Natural killer cell (primary cell): ENCODE results near the gene RIPOR1. TPM values are rescaled to one million over a fixed set of nuclear protein-coding genes. Genes with fewer than 3 reads are reported as not detected.
"Not testable (repeated sequence)": the region's sequence is repeated elsewhere in the genome, so short reads cannot be mapped to it uniquely, and the experiment has no call there.

Experiments
- ATAC-seq, 3 donors: fragments of 150-1000 bp in 2 of 3; fragments of 200-7000 bp in 1 of 3; cut with Tn5 transposase; 1 replicate in 1 of 3; 2 replicates in 2 of 3; pipeline ENCODE4 v1.10.0; 2021; ENCODE audit warnings: mild to moderate bottlenecking in 2 of 3, moderate library complexity in 2 of 3
- DNase-seq, 2 donors: peaks; one replicate each; pipeline versions ENCODE4 v3.0.0 to v3.0.0-alpha.2; 2013 to 2021; ENCODE audit warnings: mixed read lengths in 1 of 2
- H3K27ac ChIP-seq: one replicate; pipeline ENCODE4 v1.5.1; 2013; ENCODE audit warnings: mild to moderate bottlenecking, low read length
- H3K27me3 ChIP-seq: one replicate; pipeline ENCODE4 v1.6.1; 2013; ENCODE audit warnings: low read length; ENCODE audit not compliant: control insufficient read depth, insufficient read depth
- H3K36me3 ChIP-seq: one replicate; pipeline ENCODE4 v1.6.1; 2013; ENCODE audit warnings: low read length; ENCODE audit not compliant: control insufficient read depth, insufficient read depth
- H3K4me1 ChIP-seq: one replicate; pipeline ENCODE4 v1.6.1; 2013; ENCODE audit warnings: low read length; ENCODE audit not compliant: control insufficient read depth, insufficient read depth
- H3K4me3 ChIP-seq: one replicate; pipeline ENCODE4 v1.5.1; 2013; ENCODE audit warnings: low read length
- H3K9me3 ChIP-seq: one replicate; pipeline ENCODE4 v1.6.1; 2013; ENCODE audit warnings: low read length; ENCODE audit not compliant: control insufficient read depth, insufficient read depth
- H3K27ac Mint-ChIP-seq, 2 donors: one replicate each; pipeline ENCODE4 v1.8.0; 2022; ENCODE audit warnings: mild to moderate bottlenecking in 2 of 2, mixed read lengths in 2 of 2, moderate library complexity in 1 of 2
- H3K27me3 Mint-ChIP-seq, 2 donors: one replicate each; pipeline ENCODE4 v1.8.0; 2022; ENCODE audit warnings: low read depth in 2 of 2, mixed read lengths in 2 of 2
- H3K36me3 Mint-ChIP-seq: one replicate; pipeline ENCODE4 v1.8.0; 2022; ENCODE audit warnings: mixed read lengths
- H3K4me1 Mint-ChIP-seq, 2 donors: one replicate each; pipeline ENCODE4 v1.8.0; 2022; ENCODE audit warnings: mixed read lengths in 2 of 2
- H3K4me3 Mint-ChIP-seq: one replicate; pipeline ENCODE4 v1.8.0; 2022; ENCODE audit warnings: mild to moderate bottlenecking, moderate library complexity, mixed read lengths
- H3K9me3 Mint-ChIP-seq, 2 donors: one replicate each; pipeline ENCODE4 v1.8.0; 2022; ENCODE audit warnings: mixed read lengths in 2 of 2
- CTCF ChIP-seq: fragments of 200-600 bp; IDR thresholded peaks from one replicate; pipeline ENCODE4 v1.8.0; 2022; ENCODE audit warnings: antibody characterized with exemption
- WGBS: methylation state at CpG from one replicate; pipeline ENCODE4 v1.1.7; 2013; ENCODE audit warnings: missing lambda C conversion rate; ENCODE audit not compliant: insufficient coverage; 5-methylcytosine and 5-hydroxymethylcytosine counted together
- intact Hi-C: fragments of 100-400 bp; cut with micrococcal nuclease; formaldehyde crosslinking; loops from one replicate; pipeline ENCODE4 v1.14.2; 2022
- total RNA-seq, 4 donors: library from RNA; stranded (reverse); fragments of 120-200 nt in 1 of 4; gene quantifications; one replicate each; pipeline versions ENCODE4 v1.2.3 to v1.2.4, GENCODE V29; 2013 to 2022

The RIPOR1 gene
- total RNA-seq, 3 donors from 2014 or later (not counting 1 experiment from before 2014, with no cell fraction given), result 68.2 to 118 (median 74.8) TPM

- Mint-ChIP-seq H3K27ac (peak overlapping the region; percentile 87 to 89), H3K36me3 (no peaks in the 10 kb centered on the region), H3K9me3 (no peaks in the 10 kb centered on the region), H3K4me1 (peaks cover 45 to 65% of the 10 kb centered on the region in 2 donors), H3K4me3 (peak overlapping the region; percentile 52), H3K27me3 (no peaks in the 10 kb centered on the region)
- H3K27ac ChIP-seq, result peak overlapping the region; percentile 58
- WGBS, result 92% methylated on average over 7 of the region's 8 CpGs
- ATAC-seq (no peak), DNase-seq (no peak)
- H3K9me3 ChIP-seq, result no peaks in the 10 kb centered on the region
- no peak overlapping the region for H3K4me3 ChIP-seq
- H3K27me3 ChIP-seq, result no peaks in the 10 kb centered on the region
- TF ChIP-seq CTCF, result no peak
- H3K36me3 ChIP-seq, result no peaks in the 10 kb centered on the region
- intact Hi-C loops, result no loop called here
- H3K4me1 ChIP-seq, result peaks cover 58% of the 10 kb centered on the region
Observed at GRCh38 chr16:67506468-67506867, 22.2 kb upstream of the RIPOR1 start.

- no peak overlapping the region for H3K4me3 Mint-ChIP-seq
- H3K36me3 Mint-ChIP-seq, result no peaks in the 10 kb centered on the region
- ATAC-seq, result no peak
- Histone ChIP-seq H3K36me3 (no peaks in the 10 kb centered on the region), H3K27ac (no peak overlapping the region), H3K4me1 (peaks cover 56% of the 10 kb centered on the region), H3K4me3 (no peak overlapping the region), H3K27me3 (no peaks in the 10 kb centered on the region), H3K9me3 (no peaks in the 10 kb centered on the region)
- peak in 1 of 2 donors; percentile 61 for DNase-seq
- H3K4me1 Mint-ChIP-seq, result peaks cover 30 to 55% of the 10 kb centered on the region in 2 donors
- intact Hi-C loops, result no loop called here
- no peaks in the 10 kb centered on the region for H3K9me3 Mint-ChIP-seq
- 75% methylated on average over 4 of the region's 4 CpGs for WGBS
- H3K27ac Mint-ChIP-seq, result peak overlapping the region; percentile 87 to 89
- no peak for TF ChIP-seq CTCF
- no peaks in the 10 kb centered on the region for H3K27me3 Mint-ChIP-seq
Observed at GRCh38 chr16:67509016-67509415, 19.6 kb upstream of the RIPOR1 start.

- ATAC-seq, result not testable (repeated sequence)
- intact Hi-C loops, result loop anchor here (1.0 kb wide), 2 partner anchors 10 to 20 kb away; no protein-coding TSS in a partner anchor
Observed at GRCh38 chr16:67513892-67514291, 14.7 kb upstream of the RIPOR1 start.

GRCh38 chr16:67514382-67514828 lies 14.2 kb upstream of the RIPOR1 start:
- Mint-ChIP-seq H3K36me3 (no peaks in the 10 kb centered on the region), H3K27me3 (no peaks in the 10 kb centered on the region), H3K9me3 (no peaks in the 10 kb centered on the region), H3K4me1 (peaks cover 15 to 28% of the 10 kb centered on the region in 2 donors), H3K27ac (peak overlapping the region; percentile 57 to 82), H3K4me3 (no peak overlapping the region)
- intact Hi-C loops, result loop anchor here (1.0 kb wide), 2 partner anchors 10 to 20 kb away; no protein-coding TSS in a partner anchor
- Histone ChIP-seq H3K27me3 (no peaks in the 10 kb centered on the region), H3K27ac (no peak overlapping the region), H3K9me3 (no peaks in the 10 kb centered on the region), H3K4me1 (peaks cover 35% of the 10 kb centered on the region), H3K36me3 (no peaks in the 10 kb centered on the region), H3K4me3 (no peak overlapping the region)
- peak; percentile 74 for TF ChIP-seq CTCF
- ATAC-seq, result peak; percentile 89 to 97 (median 92)
- peak; percentile 74 to 93 for DNase-seq
- 3% methylated on average over 8 of the region's 8 CpGs for WGBS

More at GRCh38 chr16:67513892-67514291, 14.7 kb upstream of the RIPOR1 start:
- peaks cover 11 to 26% of the 10 kb centered on the region in 2 donors for H3K4me1 Mint-ChIP-seq
- 100% methylated on average over 1 of the region's 1 CpG for WGBS
- not testable (repeated sequence) for H3K9me3 ChIP-seq, H3K27me3 Mint-ChIP-seq, H3K36me3 ChIP-seq, H3K4me3 Mint-ChIP-seq, H3K9me3 Mint-ChIP-seq, H3K4me3 ChIP-seq, H3K27me3 ChIP-seq, H3K27ac ChIP-seq, H3K27ac Mint-ChIP-seq, DNase-seq, H3K36me3 Mint-ChIP-seq
- H3K4me1 ChIP-seq, result peaks cover 35% of the 10 kb centered on the region
